ENCODE measurements around the gene ZMIZ1.

DNA sequence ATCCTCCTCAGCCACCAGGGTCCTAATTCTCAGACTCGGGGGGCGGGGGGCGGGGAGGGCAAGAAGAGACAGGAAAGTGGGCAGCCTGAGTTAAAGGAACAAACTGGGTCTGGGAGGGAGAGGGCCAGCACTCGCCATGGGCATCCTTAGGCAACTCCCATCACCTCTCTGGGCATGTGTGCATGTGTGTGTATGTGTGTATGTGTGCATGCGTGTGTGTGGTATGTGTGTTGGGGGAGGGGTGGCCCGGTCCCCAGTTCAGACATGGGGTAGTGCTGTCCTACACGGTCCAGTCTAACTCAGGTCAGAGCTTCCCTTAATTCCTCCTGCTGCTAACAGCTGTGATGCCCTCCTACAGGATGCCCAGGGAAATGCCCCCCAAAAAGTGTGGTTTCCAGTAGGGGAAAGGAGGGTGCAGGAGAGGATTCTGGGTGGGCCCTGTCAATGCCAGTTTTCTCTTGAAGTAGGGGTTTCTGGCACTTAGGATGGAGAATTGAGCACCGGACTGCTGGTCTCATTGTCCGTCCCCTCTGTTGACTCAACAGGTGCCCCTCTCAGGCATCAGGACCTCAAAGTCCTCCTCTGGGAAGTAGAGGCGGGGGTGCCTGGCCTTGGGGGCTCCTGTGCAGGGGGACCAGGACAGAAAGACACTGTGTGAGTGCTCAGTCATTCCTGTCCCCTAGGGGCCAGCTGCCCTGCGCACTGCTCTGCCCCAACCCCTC lies 15.1 kb upstream of the ZMIZ1 start:
- TF ChIP-seq, protein P1, sequence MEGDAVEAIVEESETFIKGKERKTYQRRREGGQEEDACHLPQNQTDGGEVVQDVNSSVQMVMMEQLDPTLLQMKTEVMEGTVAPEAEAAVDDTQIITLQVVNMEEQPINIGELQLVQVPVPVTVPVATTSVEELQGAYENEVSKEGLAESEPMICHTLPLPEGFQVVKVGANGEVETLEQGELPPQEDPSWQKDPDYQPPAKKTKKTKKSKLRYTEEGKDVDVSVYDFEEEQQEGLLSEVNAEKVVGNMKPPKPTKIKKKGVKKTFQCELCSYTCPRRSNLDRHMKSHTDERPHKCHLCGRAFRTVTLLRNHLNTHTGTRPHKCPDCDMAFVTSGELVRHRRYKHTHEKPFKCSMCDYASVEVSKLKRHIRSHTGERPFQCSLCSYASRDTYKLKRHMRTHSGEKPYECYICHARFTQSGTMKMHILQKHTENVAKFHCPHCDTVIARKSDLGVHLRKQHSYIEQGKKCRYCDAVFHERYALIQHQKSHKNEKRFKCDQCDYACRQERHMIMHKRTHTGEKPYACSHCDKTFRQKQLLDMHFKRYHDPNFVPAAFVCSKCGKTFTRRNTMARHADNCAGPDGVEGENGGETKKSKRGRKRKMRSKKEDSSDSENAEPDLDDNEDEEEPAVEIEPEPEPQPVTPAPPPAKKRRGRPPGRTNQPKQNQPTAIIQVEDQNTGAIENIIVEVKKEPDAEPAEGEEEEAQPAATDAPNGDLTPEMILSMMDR (IDR thresholded peaks at IDR 0.05): no peak
- no peak for TF ChIP-seq POLR2A (IDR thresholded peaks at IDR 0.05)

Data from lower leg skin (tissue), 3 donors.